ENCODE measurements around the gene PPFIBP1.

Gene PPFIBP1

GRCh38 chr12:27523642-27524493 lies at the start of gene PPFIBP1:
Gene PPFIBP1, plus strand, starts transcription at chr12:27524206. Its CDS starts 109,191 bp downstream, at chr12:27633397.
- H3K4me3 ChIP-seq (ENCODE audit: low read depth, low read length): peak within 1 kb of the TSS; percentile 81
- TF ChIP-seq, protein P1, sequence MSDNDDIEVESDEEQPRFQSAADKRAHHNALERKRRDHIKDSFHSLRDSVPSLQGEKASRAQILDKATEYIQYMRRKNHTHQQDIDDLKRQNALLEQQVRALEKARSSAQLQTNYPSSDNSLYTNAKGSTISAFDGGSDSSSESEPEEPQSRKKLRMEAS (IDR thresholded peaks at IDR 0.05; ENCODE audit: low read depth, low read length): peak; percentile 62
- TF ChIP-seq, protein P2, sequence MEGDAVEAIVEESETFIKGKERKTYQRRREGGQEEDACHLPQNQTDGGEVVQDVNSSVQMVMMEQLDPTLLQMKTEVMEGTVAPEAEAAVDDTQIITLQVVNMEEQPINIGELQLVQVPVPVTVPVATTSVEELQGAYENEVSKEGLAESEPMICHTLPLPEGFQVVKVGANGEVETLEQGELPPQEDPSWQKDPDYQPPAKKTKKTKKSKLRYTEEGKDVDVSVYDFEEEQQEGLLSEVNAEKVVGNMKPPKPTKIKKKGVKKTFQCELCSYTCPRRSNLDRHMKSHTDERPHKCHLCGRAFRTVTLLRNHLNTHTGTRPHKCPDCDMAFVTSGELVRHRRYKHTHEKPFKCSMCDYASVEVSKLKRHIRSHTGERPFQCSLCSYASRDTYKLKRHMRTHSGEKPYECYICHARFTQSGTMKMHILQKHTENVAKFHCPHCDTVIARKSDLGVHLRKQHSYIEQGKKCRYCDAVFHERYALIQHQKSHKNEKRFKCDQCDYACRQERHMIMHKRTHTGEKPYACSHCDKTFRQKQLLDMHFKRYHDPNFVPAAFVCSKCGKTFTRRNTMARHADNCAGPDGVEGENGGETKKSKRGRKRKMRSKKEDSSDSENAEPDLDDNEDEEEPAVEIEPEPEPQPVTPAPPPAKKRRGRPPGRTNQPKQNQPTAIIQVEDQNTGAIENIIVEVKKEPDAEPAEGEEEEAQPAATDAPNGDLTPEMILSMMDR (IDR thresholded peaks at IDR 0.05; ENCODE audit: low read depth, low read length): peak; percentile 12
- TF ChIP-seq POLR2A (IDR thresholded peaks at IDR 0.05; ENCODE audit: extremely low read depth, insufficient read length): peak; percentile 98
- peak; percentile 51 for TF ChIP-seq MYC (IDR thresholded peaks at IDR 0.05; ENCODE audit: low read depth, low read length)
- peak; percentile 99 for DNase-seq (ENCODE audit: low read depth)

DNA sequence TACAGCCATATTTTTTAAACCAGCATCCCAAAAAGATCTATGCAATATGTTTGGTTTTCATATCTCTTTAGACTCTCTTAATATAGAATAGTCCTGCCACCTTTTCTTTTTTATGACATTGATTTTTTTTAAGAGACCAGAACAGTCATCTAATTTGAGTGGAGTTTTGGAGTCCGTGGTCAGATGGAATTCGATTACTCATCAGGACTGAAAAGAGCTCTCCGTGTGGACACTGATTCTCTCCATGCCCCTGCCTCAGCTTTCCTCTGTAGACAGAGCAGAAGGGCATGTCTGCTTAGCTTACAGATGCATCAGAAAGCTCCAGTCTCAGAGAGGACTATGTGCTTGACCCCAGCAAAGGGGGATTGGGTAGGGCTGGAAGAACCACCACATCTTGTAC lies 49.7 kb upstream of the PPFIBP1 start:
- DNase-seq (ENCODE audit: low read depth): no peak
- H3K4me3 ChIP-seq (ENCODE audit: low read depth, low read length): no peak overlapping the region
- no peak for TF ChIP-seq MYC (IDR thresholded peaks at IDR 0.05; ENCODE audit: low read depth, low read length)
- TF ChIP-seq POLR2A (IDR thresholded peaks at IDR 0.05; ENCODE audit: extremely low read depth, insufficient read length): no peak
- TF ChIP-seq, protein P1 (IDR thresholded peaks at IDR 0.05; ENCODE audit: low read depth, low read length): no peak
- TF ChIP-seq, protein P2 (IDR thresholded peaks at IDR 0.05; ENCODE audit: low read depth, low read length): no peak

GRCh38 chr12:27477049-27477448 lies 47.0 kb upstream of the PPFIBP1 start:
- TF ChIP-seq MYC (IDR thresholded peaks at IDR 0.05; ENCODE audit: low read depth, low read length) (no peak), POLR2A (IDR thresholded peaks at IDR 0.05; ENCODE audit: extremely low read depth, insufficient read length) (no peak)
- TF ChIP-seq, protein P1 (IDR thresholded peaks at IDR 0.05; ENCODE audit: low read depth, low read length): no peak
- TF ChIP-seq, protein P2 (IDR thresholded peaks at IDR 0.05; ENCODE audit: low read depth, low read length): no peak
- DNase-seq (ENCODE audit: low read depth): no peak
- H3K4me3 ChIP-seq (ENCODE audit: low read depth, low read length): no peak overlapping the region

- TF ChIP-seq, protein P1 (IDR thresholded peaks at IDR 0.05; ENCODE audit: low read depth, low read length): no peak
- TF ChIP-seq, protein P2 (IDR thresholded peaks at IDR 0.05; ENCODE audit: low read depth, low read length): no peak
- no peak for TF ChIP-seq POLR2A (IDR thresholded peaks at IDR 0.05; ENCODE audit: extremely low read depth, insufficient read length)
- no peak for TF ChIP-seq MYC (IDR thresholded peaks at IDR 0.05; ENCODE audit: low read depth, low read length)
- H3K4me3 ChIP-seq (ENCODE audit: low read depth, low read length): no peak overlapping the region
- DNase-seq (ENCODE audit: low read depth): no peak
These were observed 45.1 kb upstream of the PPFIBP1 start for GRCh38 chr12:27478949-27479348.

- no peak overlapping the region for H3K4me3 ChIP-seq (ENCODE audit: low read depth, low read length)
- peak; percentile 69 for DNase-seq (ENCODE audit: low read depth)
- no peak for TF ChIP-seq POLR2A (IDR thresholded peaks at IDR 0.05; ENCODE audit: extremely low read depth, insufficient read length)
- TF ChIP-seq, protein P1 (IDR thresholded peaks at IDR 0.05; ENCODE audit: low read depth, low read length): no peak
- TF ChIP-seq MYC (IDR thresholded peaks at IDR 0.05; ENCODE audit: low read depth, low read length): no peak
- TF ChIP-seq, protein P2 (IDR thresholded peaks at IDR 0.05; ENCODE audit: low read depth, low read length): no peak
These were observed 44.0 kb upstream of the PPFIBP1 start for GRCh38 chr12:27480016-27480415.
